ENCODE results near the gene GPR37.

GRCh38 chr7:124775422-124775821 lies 9.8 kb upstream of the GPR37 start:
- TF ChIP-seq CTCF (IDR thresholded peaks at IDR 0.05) (no peak), IRF3 (IDR thresholded peaks at IDR 0.05; ENCODE audit: low read depth, low read length) (no peak), JUND (IDR thresholded peaks at IDR 0.05) (no peak), EP300 (IDR thresholded peaks at IDR 0.05; ENCODE audit: borderline replicate concordance in 1 of 2, low read depth in 1 of 2, low read length in 1 of 2) (no peak), REST (IDR thresholded peaks at IDR 0.05; ENCODE audit: low read depth, low read length) (no peak), YY1 (IDR thresholded peaks at IDR 0.05; ENCODE audit: low read depth) (no peak), USF2 (IDR thresholded peaks at IDR 0.05; ENCODE audit: borderline replicate concordance, low read depth, low read length) (no peak), MXI1 (IDR thresholded peaks at IDR 0.05; ENCODE audit: low read depth, low read length) (no peak)

All from SK-N-SH (cell line).